H1 (cell line): ENCODE results near the gene MACROD2.

Experiments
- CBX5 ChIP-seq: fragments of 300-800, 300-1000 bp; sonication (generic); IDR thresholded peaks from 2 replicates; pipeline ENCODE4 v1.7.1; 2016; ENCODE audit warnings: antibody characterized with exemption, low read length, low read depth
- EZH2 ChIP-seq: fragments of 200-600 bp; sonication (generic); IDR thresholded peaks from 2 replicates; pipeline ENCODE4 v1.7.1; 2012; ENCODE audit warnings: low read depth, mild to moderate bottlenecking, moderate library complexity, low read length, inconsistent platforms; ENCODE audit not compliant: severe bottlenecking
- FOSL1 ChIP-seq: IDR thresholded peaks from 2 replicates; pipeline ENCODE4 v1.6.1; 2011; ENCODE audit warnings: mild to moderate bottlenecking, low read depth, low read length, moderate library complexity; ENCODE audit not compliant: insufficient read depth
- KDM5A ChIP-seq: fragments of 200-600 bp; IDR thresholded peaks from 2 replicates; pipeline ENCODE4 v1.7.1; 2012; ENCODE audit warnings: mild to moderate bottlenecking, low read length, inconsistent platforms, mixed read lengths
- POLR2A ChIP-seq, 2 experiments: IDR thresholded peaks; 1 replicate in 1 of 2; 2 replicates in 1 of 2; pipeline ENCODE4 v1.6.1; 2011; ENCODE audit warnings: low read depth in 2 of 2, low read length in 2 of 2, mild to moderate bottlenecking in 2 of 2; ENCODE audit errors: control extremely low read depth in 1 of 2
- POLR2AphosphoS5 ChIP-seq: IDR thresholded peaks from 2 replicates; pipeline ENCODE4 v1.6.1; 2011; ENCODE audit warnings: low read depth, low read length
- POU5F1 ChIP-seq: IDR thresholded peaks from 2 replicates; pipeline ENCODE4 v1.6.1; 2011; ENCODE audit warnings: low read depth, mild to moderate bottlenecking, low read length, moderate library complexity
- RBBP5 ChIP-seq: IDR thresholded peaks from 2 replicates; pipeline ENCODE4 v1.7.1; 2012; ENCODE audit warnings: low read depth, mild to moderate bottlenecking, inconsistent platforms, low read length, moderate library complexity, borderline replicate concordance
- SIN3A ChIP-seq, 2 experiments: IDR thresholded peaks in 1 of 2; conservative IDR thresholded peaks in 1 of 2; 2 replicates each; pipeline ENCODE4 v1.6.1; 2011 to 2012; ENCODE audit warnings: low read length in 2 of 2, improper control_type of control experiment in 1 of 2, low read depth in 1 of 2, mild to moderate bottlenecking in 1 of 2
- SP2 ChIP-seq: IDR thresholded peaks from 2 replicates; pipeline ENCODE4 v1.6.1; 2012; ENCODE audit warnings: mild to moderate bottlenecking, low read length, inconsistent platforms
- SRF ChIP-seq: IDR thresholded peaks from 2 replicates; pipeline ENCODE4 v1.6.1; 2011; ENCODE audit warnings: mild to moderate bottlenecking, low read depth, low read length, moderate library complexity
- TCF12 ChIP-seq: IDR thresholded peaks from 2 replicates; pipeline ENCODE4 v1.6.1; 2011; ENCODE audit warnings: low read depth, mild to moderate bottlenecking, low read length
- TF ChIP-seq, protein P1 (sequence below), 3 experiments: IDR thresholded peaks; 1 replicate in 2 of 3; 2 replicates in 1 of 3; pipeline versions ENCODE4 v1.5.1 to v1.6.1; 2011; ENCODE audit warnings: low read length in 3 of 3, mild to moderate bottlenecking in 3 of 3, inconsistent platforms in 2 of 3, low read depth in 1 of 3, moderate library complexity in 1 of 3; ENCODE audit not compliant: insufficient read depth in 1 of 3; ENCODE audit errors: control extremely low read depth in 1 of 3
- TF ChIP-seq, protein P2 (sequence below): IDR thresholded peaks from 2 replicates; pipeline ENCODE4 v1.6.1; 2012; ENCODE audit warnings: inconsistent platforms

DNA sequence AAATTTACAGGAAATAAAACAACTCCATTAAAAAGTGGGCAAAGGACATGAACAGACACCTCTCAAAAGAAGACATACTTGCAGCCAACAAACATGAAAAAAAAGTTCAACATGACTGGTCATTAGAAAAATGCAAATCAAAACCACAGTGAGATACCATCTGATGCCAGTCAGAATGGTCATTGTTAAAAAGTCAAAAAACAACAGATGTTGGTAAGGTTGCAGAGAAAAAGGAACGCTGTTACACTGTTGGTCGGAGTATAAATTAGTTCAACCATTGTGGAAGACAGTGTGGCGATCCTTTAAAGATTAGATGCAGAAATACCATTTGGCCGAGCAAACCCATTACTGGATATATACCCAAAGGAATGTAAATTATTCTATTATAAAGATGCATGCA is 1200.1 kb downstream of the MACROD2 start:
- TF ChIP-seq, protein P1, sequence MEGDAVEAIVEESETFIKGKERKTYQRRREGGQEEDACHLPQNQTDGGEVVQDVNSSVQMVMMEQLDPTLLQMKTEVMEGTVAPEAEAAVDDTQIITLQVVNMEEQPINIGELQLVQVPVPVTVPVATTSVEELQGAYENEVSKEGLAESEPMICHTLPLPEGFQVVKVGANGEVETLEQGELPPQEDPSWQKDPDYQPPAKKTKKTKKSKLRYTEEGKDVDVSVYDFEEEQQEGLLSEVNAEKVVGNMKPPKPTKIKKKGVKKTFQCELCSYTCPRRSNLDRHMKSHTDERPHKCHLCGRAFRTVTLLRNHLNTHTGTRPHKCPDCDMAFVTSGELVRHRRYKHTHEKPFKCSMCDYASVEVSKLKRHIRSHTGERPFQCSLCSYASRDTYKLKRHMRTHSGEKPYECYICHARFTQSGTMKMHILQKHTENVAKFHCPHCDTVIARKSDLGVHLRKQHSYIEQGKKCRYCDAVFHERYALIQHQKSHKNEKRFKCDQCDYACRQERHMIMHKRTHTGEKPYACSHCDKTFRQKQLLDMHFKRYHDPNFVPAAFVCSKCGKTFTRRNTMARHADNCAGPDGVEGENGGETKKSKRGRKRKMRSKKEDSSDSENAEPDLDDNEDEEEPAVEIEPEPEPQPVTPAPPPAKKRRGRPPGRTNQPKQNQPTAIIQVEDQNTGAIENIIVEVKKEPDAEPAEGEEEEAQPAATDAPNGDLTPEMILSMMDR (IDR thresholded peaks at IDR 0.05; ENCODE audit: control extremely low read depth in 1 of 3, insufficient read depth in 1 of 3, low read depth in 1 of 3, low read length in 3 of 3): no peak
- no peak for TF ChIP-seq EZH2
- TF ChIP-seq CBX5: no peak
- no peak for TF ChIP-seq KDM5A
- no peak for TF ChIP-seq RBBP5
- no peak for TF ChIP-seq TCF12
- TF ChIP-seq POLR2AphosphoS5: no peak
- TF ChIP-seq SRF: no peak
- no peak for TF ChIP-seq SP2
- TF ChIP-seq, protein P2, sequence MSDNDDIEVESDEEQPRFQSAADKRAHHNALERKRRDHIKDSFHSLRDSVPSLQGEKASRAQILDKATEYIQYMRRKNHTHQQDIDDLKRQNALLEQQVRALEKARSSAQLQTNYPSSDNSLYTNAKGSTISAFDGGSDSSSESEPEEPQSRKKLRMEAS: no peak
- no peak for TF ChIP-seq POU5F1
- TF ChIP-seq SIN3A (conservative IDR thresholded peaks at IDR 0.05 in 1 of 2, IDR thresholded peaks at IDR 0.05 in 1 of 2; ENCODE audit: low read depth in 1 of 2, low read length in 2 of 2): no peak
- TF ChIP-seq POLR2A (IDR thresholded peaks at IDR 0.05; ENCODE audit: control extremely low read depth in 1 of 2, low read depth in 2 of 2, low read length in 2 of 2): no peak
- TF ChIP-seq FOSL1: no peak
